ENCODE measurements around the gene PDXDC1.
"Not testable (repeated sequence)": the region's sequence is repeated elsewhere in the genome, so short reads cannot be mapped to it uniquely, and the experiment has no call there.

The PDXDC1 gene

DNA sequence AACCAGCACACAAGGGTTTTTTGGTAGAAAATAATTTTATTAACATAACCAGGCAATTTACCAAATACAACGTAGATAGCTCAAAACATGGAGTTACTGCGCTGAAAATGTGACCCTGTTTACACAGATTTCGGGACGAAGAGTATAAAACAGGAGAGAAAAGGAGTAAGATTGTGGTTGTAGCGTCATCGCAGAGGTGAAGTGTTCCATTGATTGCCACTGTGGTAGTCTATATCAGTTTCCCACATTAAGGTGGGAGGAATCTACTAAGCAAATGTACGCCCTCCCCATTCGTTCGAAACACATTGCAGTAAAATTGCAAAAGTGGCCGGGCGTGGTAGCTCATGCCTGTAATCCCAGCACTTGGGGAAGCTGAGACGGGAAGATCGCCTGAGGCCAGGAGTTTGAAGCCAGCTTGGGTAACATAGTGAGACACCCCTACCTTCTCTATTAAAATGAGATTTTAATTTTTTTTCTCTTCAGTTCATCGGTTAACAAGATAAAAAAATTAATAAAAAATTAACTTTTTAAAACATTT, 972 bp upstream of the PDXDC1 start:
- not testable (repeated sequence) for DNase-seq (ENCODE audit: insufficient read length, low spot score); FAIRE-seq

DNA sequence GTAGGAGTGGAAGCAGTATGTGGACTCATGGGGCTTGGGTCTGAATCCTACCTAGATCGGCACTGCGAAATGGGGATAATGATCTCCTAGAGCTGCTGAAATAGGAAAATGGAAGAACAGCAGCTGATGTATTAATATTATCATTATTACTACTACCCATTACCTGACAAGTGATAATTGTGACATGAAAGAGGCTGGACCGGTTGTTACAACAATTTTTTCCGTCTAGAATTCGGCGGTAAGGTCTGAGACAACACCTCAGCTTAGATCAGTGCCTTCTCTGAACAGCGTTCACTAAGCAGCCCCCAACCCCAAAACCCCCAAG, 533 bp upstream of the PDXDC1 start:
- DNase-seq (ENCODE audit: insufficient read length, low spot score); FAIRE-seq: not testable (repeated sequence)

DNA sequence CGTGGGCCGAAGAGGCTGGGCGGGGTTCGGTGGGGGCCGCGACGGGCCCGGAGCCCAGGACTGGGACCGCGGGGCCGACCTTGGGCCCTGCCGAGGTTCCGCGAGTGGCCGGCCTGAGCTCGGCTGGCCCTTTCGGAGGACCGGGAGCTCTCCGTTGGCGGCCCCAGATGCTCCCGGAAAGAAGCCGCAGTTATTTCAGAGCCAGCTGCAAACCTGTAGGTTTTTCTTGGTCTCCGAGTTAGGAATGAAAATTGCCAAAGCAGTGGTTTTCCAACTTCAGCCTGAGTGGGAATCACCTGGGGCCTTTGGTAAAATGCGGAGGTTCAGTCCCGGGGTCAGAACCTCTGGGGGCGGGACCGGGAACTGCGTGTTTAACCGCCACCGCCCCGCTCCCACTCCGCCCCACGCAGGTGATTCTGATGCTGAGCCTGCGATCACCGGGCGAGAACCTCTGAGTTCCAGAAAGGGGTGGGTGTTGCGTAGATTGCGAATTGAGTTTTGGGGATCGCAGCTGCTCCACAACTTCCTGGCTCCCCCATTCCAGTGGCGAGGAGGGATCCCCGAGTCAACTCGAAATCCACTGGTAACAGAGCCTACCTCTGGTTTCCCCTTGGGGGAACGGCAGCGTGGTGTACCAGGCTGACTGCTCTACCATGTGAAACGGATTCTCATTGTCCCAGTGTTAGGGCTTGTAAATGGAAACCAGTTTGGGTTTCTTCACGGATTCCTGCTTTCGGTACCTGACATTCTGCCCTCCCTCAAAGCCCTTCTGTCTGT, 780 bp downstream of the PDXDC1 start:
- not testable (repeated sequence) for DNase-seq (ENCODE audit: insufficient read length, low spot score); FAIRE-seq

DNA sequence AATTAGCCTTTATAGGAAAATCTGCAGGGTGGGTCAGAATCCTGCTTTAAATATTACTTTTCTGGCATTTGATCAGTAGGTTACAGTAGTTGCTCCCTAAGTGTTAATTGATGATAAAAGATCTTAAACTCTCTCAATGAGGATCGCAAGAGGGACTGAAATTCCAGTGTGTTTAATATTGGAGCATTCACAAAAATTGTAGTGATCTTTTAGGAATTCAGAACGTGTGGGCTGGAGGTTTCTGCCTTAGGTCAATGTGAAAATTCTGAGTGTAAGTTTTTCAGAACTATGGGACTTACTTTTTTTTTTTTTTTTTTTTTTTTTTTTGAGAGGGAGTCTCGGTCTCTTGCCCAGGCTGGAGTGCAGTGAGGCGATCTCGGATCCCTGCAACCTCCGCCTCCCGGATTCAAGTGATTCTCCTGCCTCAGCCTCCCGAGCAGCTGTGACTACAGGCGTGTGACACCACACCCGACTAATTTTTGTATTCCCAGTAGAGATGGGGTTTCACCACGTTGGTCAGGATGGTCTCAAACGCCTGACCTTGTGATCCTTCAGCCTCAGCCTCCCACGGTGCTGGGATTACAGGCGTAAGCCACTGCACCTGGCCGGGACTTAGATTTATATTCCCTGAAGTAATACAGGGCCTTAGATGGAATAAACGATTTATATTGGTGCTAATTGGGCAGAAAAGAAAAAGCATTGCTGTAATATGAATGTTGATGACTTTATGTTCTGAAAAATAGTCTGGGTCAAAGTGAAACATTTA, 2.3 kb downstream of the PDXDC1 start:
- DNase-seq (ENCODE audit: insufficient read length, low spot score); FAIRE-seq: not testable (repeated sequence)

DNA sequence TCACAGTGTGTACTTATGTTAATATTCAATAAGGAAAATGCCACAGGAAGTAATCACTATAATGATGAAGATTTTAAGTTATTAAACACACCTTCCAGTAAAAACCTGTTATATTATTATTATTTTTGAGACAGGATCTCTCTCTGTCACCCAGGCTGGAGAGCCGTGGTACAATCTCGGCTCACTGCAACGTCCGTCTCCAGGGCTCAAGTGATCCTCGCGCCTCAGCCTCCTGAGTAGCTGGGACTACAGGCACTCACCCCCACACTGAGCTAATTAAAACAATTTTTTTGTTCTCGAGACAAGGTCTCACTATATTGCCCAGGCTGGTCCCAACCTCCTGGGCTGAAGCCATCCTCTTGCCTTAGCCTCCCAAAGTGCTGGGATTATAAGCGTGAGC, 3.5 kb downstream of the PDXDC1 start:
- not testable (repeated sequence) for DNase-seq (ENCODE audit: insufficient read length, low spot score); FAIRE-seq

DNA sequence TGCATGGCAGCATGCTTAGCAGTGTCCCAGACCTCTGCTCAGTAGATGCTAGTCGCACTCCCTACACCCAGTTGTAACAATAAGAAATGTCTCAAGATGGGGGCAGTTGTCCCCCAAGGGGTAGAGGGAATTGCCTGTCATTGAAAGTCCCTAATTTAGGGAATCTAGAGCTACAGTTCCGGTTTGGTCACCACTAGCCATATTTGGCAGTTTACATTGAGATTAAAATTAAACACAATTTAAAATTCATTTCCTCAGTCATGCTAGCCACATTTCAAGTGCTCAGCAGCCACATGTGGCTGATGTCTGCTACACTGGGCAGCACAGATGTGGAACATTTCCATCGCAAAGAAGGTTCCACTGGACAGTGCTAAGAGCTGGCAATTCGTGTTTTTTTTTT, 4.1 kb downstream of the PDXDC1 start:
- not testable (repeated sequence) for DNase-seq (ENCODE audit: insufficient read length, low spot score); FAIRE-seq

DNA sequence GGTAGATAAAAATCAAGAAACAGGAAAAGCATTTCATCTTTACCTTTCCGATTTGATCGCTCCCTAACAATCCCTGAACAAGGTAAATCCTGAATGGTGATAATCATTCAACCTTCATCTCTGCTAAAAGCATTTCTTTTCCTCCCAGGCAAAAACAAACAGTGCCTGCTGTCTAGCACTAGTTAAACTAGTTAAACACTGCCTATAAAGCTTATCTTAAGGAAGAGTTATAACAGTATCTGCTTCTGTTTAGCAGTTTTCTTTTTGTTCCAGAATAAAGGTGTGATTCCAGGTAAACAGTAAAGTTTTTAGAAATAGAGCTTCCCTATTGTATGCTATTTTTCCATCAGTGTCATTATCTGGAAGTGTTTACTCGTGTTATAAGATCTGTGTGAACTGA, 6.4 kb downstream of the PDXDC1 start:
- FAIRE-seq; DNase-seq (ENCODE audit: insufficient read length, low spot score): not testable (repeated sequence)

DNA sequence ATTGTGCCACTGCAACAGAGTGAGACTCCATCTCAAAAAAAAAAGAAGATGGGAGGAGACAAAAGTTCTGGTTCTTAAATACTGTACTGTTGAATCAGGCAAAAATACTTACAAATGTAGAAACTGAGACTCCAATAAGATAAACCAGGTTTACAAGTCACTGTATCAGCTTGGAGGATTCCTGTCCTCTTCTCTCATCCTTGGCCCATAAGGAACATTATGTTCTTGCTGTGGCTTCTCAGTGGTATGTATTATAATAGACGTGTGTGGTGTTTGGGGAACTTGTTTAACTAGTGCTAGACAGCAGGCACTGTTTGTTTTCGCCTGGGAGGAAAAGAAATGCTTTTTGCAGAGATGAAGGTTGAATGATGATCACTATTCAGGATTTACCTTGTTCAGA, 7.7 kb downstream of the PDXDC1 start:
- not testable (repeated sequence) for DNase-seq (ENCODE audit: insufficient read length, low spot score); FAIRE-seq

DNA sequence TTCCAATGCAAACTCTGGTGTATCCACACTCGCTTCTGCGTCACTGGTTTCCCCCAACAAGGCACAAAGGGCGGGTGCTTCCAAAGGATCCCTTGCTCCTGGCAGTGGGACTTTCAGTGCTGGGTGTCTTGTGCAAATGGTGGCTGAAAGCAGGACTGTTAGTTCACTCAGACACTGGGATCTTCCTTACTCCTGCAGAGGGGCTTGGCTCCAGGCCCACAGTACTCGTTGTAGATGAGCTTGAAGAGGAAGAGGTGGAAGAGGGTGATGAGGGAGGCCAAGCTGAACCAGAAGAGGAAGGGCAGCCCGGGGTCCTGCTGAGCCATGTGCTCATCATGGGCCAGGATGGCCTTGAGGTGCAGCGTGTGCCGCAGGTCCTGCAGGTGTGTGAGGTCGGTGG, 13.3 kb downstream of the PDXDC1 start:
- not testable (repeated sequence) for DNase-seq (ENCODE audit: insufficient read length, low spot score)
- FAIRE-seq: peak; percentile 38

DNA sequence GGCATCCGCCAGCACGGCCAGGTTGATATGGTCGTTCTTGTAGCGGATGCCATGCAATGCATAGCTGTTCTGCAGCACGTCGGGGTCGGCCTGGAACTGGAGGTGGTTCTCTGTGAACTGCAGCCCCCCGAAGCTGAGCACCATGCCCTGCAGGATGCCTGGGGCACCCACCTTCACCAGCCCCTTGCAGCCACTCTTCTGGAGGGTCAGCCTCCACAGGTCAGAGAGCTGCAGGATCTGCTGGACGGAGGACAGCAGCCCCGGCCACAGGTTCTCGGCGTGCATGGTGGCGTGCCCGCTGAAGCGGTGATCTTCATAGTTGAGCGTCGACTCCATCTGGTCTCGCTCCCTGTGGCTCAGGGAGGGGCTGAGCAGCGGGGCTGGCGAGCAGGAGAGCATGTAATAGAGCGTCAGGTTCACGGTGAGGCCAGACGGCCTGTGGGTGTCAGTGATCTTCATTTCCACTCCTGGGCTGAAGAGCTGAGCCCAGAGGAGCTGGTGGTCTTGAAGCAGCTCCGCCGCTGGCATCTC, 13.9 kb downstream of the PDXDC1 start:
- FAIRE-seq: not testable (repeated sequence)

DNA sequence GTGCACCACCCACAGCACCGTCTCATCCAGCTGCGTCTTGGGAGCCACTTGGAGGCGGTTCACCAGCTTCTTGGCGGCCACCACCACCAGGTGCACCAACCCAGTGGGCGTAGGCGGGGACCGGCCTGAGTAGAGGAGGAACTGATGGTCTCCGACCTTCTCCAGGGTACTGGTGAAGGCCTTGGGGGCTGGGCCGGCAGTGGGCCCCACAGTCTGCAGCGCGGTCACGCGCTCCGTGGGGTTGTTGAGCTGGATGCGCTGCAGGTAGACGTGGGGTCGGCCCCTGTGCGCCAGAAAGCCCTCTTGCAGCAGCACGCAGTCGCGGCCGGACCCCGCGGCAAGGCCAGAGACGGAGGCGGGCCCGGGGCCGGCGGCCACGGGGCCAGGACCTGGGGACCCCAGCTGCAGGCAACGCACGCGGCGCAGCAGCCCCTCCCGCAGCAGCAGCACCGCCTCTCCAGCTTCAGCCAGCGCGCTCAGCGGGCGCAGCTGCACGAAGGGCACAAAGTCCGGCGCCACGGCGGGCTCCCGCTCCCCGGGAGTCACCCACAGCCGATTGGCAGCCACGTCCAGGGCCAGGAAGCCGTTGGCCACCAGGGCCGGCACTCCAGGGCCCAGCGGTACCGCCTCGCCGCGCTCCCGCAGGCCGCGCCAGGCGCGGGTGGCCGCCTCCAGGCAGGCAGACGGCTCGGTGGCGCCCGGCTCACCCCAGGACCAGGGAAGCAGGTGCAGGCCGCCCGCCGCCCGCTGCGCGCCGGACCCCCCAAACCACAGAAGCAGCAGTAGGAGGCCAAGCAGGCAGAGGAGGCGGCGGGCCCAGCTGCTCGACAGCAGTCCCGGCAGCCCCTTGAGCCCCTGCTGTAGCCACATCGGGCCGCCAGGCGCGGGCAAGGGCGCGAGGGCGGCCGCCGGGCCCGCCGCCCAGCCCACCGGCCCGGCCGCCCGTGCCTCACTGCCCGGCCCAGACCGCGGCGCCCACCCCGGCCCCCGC, 14.8 kb downstream of the PDXDC1 start:
- DNase-seq (ENCODE audit: insufficient read length, low spot score); FAIRE-seq: not testable (repeated sequence)

More for the DNA sequence above, 13.9 kb downstream of the PDXDC1 start:
- not testable (repeated sequence) for DNase-seq (ENCODE audit: insufficient read length, low spot score)

DNA sequence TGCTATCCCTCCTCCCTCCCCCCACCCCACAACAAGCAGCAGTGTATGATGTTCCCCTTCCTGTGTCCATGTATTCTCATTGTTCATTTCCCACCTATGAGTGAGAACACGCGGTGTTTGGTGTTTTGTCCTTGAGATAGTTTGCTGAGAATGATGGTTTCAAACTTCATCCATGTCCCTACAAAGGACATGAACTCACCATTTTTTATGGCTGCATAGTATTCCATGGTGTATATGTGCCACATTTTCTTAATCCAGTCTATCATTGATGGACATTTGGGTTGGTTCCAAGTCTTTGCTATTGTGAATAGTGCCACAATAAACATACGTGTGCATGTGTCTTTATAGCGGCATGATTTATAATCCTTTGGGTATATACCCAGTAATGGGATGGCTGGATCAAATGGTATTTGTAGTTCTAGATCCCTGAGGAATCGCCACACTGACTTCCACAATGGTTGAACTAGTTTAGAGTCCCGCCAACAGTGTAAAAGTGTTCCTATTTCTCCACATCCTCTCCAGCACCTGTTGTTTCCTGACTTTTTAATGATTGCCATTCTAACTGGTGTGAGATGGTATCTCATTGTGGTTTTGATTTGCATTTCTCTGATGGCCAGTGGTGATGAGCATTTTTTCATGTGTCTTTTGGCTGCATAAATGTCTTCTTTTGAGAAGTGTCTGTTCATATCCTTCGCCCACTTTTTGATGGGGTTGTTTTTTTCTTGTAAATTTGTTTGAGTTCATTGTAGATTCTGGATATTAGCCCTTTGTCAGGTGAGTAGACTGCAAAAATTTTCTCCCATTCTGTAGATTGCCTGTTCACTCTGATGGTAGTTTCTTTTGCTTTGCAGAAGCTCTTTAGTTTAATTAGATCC, 18.7 kb downstream of the PDXDC1 start:
- FAIRE-seq; DNase-seq (ENCODE audit: insufficient read length, low spot score): not testable (repeated sequence)

DNA sequence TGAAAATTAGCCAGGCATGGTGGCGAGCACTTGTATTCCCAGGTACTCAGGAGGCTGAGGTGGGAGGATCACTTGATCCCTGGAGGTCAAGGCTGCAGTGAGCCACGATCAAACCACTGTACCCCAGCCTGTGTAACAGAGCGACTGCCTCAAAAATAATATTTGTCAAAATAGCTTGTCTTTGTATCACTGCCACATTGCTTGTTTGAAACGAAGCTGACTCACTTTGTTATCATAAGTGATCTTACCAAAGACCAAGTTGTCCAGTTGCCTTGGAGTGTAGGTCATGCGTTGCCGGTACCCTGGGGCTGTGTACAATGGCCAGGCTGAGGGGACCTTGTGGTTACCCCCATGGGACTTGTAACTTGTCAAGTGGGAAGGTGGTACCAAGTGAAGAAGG, 21.9 kb downstream of the PDXDC1 start:
- not testable (repeated sequence) for DNase-seq (ENCODE audit: insufficient read length, low spot score); FAIRE-seq

DNA sequence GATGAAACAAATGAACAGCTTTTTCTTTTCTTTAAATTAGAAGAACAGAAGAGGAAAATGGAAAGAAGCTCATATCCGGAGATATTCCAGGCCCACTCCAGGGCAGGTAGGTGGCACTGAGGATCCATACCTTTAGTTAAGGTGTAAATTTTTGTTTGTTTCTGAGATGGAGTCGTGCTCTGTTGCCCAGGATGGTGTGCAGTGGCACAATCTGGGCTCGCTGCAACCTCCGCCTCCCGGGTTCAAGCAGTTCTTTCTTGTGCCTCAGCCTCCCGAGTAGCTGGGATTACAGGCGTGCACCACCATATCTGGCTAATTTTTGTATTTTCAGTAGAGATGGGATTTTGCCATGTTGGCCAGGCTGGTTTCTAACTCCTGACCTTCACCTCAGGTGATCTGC, 23.5 kb downstream of the PDXDC1 start:
- not testable (repeated sequence) for FAIRE-seq; DNase-seq (ENCODE audit: insufficient read length, low spot score)

DNA sequence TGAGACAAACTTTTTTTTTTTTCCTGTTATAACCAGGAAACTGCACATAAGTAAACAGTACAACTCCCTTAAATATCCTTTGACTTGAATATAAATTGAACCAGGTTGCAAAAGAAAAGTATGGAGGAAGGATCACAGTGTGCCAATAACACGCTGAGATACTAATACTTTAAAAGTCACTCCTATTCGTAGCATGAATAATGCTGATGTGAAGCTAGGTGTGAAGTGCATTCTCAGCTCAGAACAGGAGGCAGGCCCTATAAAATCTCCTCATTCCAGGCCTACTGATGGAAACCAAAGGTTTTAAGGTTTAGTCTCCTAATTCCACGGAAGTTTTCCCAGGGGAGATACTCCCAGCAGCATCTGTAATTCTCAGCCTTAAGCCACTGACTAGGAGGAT, 25.0 kb downstream of the PDXDC1 start:
- DNase-seq (ENCODE audit: insufficient read length, low spot score); FAIRE-seq: not testable (repeated sequence)

DNA sequence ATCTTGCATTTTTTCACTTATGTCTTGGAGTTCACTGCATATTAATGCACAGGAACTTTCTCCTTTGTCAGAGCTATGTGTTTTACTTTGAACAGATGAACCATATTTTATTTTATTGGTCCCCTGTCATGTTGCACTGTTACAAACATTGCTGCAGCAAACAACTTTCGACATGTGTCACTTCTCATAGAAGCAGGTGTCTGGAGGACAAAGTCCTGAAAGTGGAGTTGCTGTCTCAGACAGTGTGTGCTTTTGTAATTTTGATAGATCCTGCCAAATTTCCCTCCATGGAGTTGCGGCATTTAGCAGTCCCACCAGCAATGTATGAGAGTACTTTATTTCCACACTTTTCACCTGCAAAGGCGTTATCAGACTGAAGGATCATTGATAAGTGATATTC, 27.6 kb downstream of the PDXDC1 start:
- DNase-seq (ENCODE audit: insufficient read length, low spot score); FAIRE-seq: not testable (repeated sequence)

DNA sequence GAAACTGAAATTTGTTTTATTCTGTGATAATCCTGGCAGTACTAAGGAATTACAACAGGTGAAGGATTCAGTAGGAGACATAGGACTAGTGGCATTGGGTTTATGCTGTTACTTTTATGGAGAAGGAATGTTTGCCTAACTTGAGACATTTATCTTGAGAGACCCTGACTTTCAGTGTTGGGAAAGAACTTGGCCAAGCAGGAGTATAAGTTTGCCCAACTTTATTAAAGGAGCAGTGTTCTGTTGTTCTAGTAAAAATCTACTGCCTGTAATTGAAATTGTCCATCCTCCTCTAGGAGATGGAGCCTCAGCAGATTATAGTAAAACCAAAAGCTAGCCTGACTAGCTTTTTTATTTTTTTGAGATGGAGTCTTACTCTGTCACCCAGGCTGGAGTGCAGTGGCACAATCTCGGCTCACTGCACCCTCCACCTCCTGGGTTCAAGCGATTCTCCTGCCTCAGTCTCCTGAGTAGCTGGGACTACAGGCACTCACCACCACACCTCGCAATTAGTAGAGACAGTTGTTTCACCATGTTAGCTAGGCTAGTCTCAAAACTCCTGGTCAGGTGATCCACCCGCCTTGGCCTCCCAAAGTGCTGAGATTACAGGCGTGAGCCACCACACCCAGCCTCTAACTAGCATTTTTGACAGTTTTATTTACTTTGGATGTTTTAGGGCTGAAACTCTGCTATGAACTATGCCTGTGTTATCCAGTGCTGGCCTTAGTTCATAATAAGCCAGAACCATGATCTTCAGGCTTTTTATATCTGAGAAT, 30.7 kb downstream of the PDXDC1 start:
- FAIRE-seq; DNase-seq (ENCODE audit: insufficient read length, low spot score): not testable (repeated sequence)

DNA sequence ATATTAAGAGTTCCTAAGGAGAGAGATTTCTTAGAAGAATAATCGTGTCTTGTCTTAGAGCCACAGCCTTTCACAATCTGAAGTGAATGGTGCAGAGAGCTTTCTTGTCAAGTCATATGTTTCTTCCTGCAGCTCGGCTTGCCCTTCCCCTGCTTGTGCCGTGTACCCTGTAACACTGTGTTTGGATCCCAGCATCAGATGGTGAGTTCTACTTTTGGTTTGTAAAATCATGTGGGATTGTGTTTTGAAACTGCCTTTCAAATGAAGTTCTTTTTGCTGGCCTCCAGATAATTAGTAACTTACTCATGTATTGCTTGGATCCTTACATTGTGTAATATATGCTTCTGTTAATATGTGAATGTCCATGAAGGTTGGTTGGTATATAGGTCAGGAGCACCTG, 33.8 kb downstream of the PDXDC1 start:
- DNase-seq (ENCODE audit: insufficient read length, low spot score); FAIRE-seq: not testable (repeated sequence)
